Measurements from ENCODE around the gene P2RY12.

P2RY12 gene

DNA sequence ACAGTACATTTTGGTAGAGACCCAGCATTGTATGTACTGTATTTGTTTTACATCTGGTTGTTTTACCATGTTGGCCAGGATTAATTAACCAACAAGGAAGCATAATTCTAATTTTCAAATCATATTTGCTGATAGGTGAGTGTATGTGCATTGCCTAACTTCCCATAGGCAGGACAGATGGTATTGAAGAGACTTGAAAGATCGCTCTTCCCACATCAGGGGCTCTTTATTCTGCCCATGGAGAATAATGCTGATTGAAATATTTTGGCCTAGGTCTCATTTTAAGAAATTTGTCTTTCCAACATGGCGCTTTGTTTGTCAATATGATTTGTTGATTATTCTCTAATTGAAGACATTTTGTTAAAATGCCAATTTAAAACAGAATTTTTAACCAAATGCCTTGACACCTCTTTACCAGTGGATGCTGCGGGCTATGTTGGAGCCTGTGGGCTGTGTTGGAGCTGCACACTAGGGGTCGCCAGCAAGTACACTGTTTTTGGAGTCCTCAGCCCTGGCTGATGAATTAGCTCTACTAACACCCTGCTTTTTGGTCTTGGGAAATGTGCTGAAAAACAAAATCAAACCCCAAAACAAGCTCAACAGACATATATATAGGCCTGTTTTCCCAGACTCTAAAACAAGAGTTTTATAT is 5.3 kb downstream of the P2RY12 start:
- TF ChIP-seq, protein P1, sequence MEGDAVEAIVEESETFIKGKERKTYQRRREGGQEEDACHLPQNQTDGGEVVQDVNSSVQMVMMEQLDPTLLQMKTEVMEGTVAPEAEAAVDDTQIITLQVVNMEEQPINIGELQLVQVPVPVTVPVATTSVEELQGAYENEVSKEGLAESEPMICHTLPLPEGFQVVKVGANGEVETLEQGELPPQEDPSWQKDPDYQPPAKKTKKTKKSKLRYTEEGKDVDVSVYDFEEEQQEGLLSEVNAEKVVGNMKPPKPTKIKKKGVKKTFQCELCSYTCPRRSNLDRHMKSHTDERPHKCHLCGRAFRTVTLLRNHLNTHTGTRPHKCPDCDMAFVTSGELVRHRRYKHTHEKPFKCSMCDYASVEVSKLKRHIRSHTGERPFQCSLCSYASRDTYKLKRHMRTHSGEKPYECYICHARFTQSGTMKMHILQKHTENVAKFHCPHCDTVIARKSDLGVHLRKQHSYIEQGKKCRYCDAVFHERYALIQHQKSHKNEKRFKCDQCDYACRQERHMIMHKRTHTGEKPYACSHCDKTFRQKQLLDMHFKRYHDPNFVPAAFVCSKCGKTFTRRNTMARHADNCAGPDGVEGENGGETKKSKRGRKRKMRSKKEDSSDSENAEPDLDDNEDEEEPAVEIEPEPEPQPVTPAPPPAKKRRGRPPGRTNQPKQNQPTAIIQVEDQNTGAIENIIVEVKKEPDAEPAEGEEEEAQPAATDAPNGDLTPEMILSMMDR (IDR thresholded peaks at IDR 0.05; ENCODE audit: control insufficient read depth, insufficient read depth, low read depth, low read length, missing control alignments), result peak; percentile 64
- DNase-seq (ENCODE audit: low read depth), result no peak
- H3K4me3 ChIP-seq (ENCODE audit: control insufficient read depth, low read depth, low read length), result no peak overlapping the region

GRCh38 chr3:151377768-151378385 is 6.7 kb downstream of the P2RY12 start:
- no peak for DNase-seq (ENCODE audit: low read depth)
- TF ChIP-seq, protein P1 (IDR thresholded peaks at IDR 0.05; ENCODE audit: control insufficient read depth, insufficient read depth, low read depth, low read length, missing control alignments), result no peak
- no peak overlapping the region for H3K4me3 ChIP-seq (ENCODE audit: control insufficient read depth, low read depth, low read length)

DNA sequence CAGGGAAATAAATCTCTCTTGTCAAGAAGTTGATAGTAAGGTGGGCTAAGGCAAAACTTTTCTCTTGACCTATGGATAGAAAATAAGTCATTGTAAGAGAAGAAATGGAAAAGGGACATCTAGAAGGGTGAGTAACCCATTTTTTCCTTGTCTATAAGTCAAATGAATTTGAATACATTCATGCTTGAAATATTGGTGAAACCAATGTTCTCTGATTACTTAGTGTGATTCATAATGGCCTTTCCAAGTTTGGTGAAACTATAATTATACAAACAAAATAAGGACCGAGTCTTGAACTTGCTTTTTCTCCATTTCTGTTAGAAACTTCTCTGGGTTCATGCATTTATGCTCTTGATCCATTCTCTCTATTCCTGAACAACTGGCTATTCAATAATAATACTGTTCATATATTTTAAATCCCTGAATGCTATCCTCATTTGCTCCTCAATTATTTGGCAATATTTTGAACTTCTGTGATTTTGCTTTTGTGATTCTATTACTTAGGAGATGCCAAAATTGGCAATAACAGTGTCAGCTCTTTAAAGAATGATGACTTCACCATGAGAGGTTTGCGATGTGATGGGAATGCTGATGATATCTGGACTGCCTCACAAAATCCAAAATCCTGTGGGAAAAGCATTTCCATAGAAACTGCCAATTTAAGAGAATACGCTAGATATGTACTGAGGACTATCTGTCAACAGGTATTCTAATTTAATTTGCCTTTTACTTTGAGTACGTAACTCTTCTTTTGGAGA is 12.3 kb downstream of the P2RY12 start:
- H3K4me3 ChIP-seq (ENCODE audit: control insufficient read depth, low read depth, low read length), result no peak overlapping the region
- TF ChIP-seq, protein P1 (IDR thresholded peaks at IDR 0.05; ENCODE audit: control insufficient read depth, insufficient read depth, low read depth, low read length, missing control alignments), result no peak
- no peak for DNase-seq (ENCODE audit: low read depth)

- TF ChIP-seq, protein P1 (IDR thresholded peaks at IDR 0.05; ENCODE audit: control insufficient read depth, insufficient read depth, low read depth, low read length, missing control alignments), result no peak
- DNase-seq (ENCODE audit: low read depth), result no peak
- H3K4me3 ChIP-seq (ENCODE audit: control insufficient read depth, low read depth, low read length), result no peak overlapping the region
These were observed 13.0 kb downstream of the P2RY12 start for GRCh38 chr3:151371526-151371925.

DNA sequence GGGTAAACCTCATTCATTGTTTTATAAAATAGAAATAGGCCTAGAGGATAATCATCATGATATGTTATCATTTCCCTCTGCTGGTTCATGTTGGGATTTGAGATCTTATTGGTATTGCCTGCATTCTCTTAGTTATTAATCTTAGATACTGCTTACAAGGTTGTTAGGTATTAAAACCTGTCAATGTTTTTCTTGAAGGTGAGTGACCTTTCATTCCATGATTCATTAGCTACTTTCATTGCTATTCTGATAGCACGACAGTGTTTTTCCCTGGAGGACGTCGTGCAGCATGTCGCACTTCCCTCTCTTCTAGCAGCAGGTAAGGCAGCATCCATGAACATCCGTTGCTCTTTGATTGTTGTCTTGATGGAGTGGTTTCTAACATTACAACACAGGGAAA is 17.1 kb downstream of the P2RY12 start:
- no peak for DNase-seq (ENCODE audit: low read depth)
- H3K4me3 ChIP-seq (ENCODE audit: control insufficient read depth, low read depth, low read length), result no peak overlapping the region
- TF ChIP-seq, protein P1 (IDR thresholded peaks at IDR 0.05; ENCODE audit: control insufficient read depth, insufficient read depth, low read depth, low read length, missing control alignments), result no peak

- TF ChIP-seq, protein P1 (IDR thresholded peaks at IDR 0.05; ENCODE audit: control insufficient read depth, insufficient read depth, low read depth, low read length, missing control alignments), result no peak
- no peak for DNase-seq (ENCODE audit: low read depth)
- no peak overlapping the region for H3K4me3 ChIP-seq (ENCODE audit: control insufficient read depth, low read depth, low read length)
These were observed 17.6 kb downstream of the P2RY12 start for GRCh38 chr3:151366993-151367392.
